A673 (cell line): ENCODE measurements around the gene ABHD15. TPM values are rescaled to one million over a fixed set of nuclear protein-coding genes. Genes with fewer than 3 reads are reported as not detected.

Experiments
- BruUV-seq: library from RNA; stranded (reverse); fragments of 400-500 nt; replicated peaks from 2 replicates; lab custom pipeline; 2021; lab: Mats Ljungman, UMichigan
- CTCF ChIA-PET: fragments of 300-600 bp; sonication (Branson Sonifier 250); formaldehyde crosslinking; loops from one replicate; lab custom pipeline; 2022; ENCODE audit warnings: antibody characterized with exemption; lab: Charles Lee
- POLR2A ChIA-PET: fragments of 300-600 bp; sonication (Branson Sonifier 250); formaldehyde crosslinking; loops from one replicate; lab custom pipeline; 2022; ENCODE audit warnings: antibody characterized with exemption; ENCODE audit not compliant: low non-redundant PET; lab: Charles Lee
- DNase-seq: peaks from one replicate; pipeline ENCODE4 v3.0.0-alpha.2; 2015; ENCODE audit warnings: low spot score
- H3K27ac ChIP-seq: fragments of 200-600 bp; sonication (generic); 2 replicates; pipeline ENCODE4 v1.5.1; 2016; ENCODE audit warnings: mixed run types, low read depth, mild to moderate bottlenecking, mixed read lengths, antibody characterized with exemption, low read length; ENCODE audit not compliant: poor library complexity, severe bottlenecking
- H3K27me3 ChIP-seq: fragments of 200-600 bp; sonication (generic); replicated peaks from 2 replicates; pipeline ENCODE4 v1.6.1; 2017; ENCODE audit warnings: mixed run types, low read depth, mild to moderate bottlenecking, mixed read lengths, antibody characterized with exemption, low read length; ENCODE audit not compliant: insufficient read depth, poor library complexity
- H3K36me3 ChIP-seq: fragments of 200-600 bp; sonication (generic); 2 replicates; pipeline ENCODE4 v1.6.1; 2016; ENCODE audit warnings: mixed run types, mild to moderate bottlenecking, mixed read lengths, antibody characterized with exemption, low read length; ENCODE audit not compliant: insufficient read depth, poor library complexity, severe bottlenecking
- H3K4me1 ChIP-seq: fragments of 200-600 bp; sonication (generic); 2 replicates; pipeline ENCODE4 v1.6.1; 2017; ENCODE audit warnings: mixed run types, mild to moderate bottlenecking, mixed read lengths, antibody characterized with exemption, low read length; ENCODE audit not compliant: insufficient read depth, poor library complexity, severe bottlenecking
- H3K4me3 ChIP-seq: fragments of 200-600 bp; sonication (generic); 2 replicates; pipeline ENCODE4 v1.5.1; 2016; ENCODE audit warnings: low read depth, mixed run types, mild to moderate bottlenecking, mixed read lengths, low read length; ENCODE audit not compliant: poor library complexity, severe bottlenecking
- H3K9me3 ChIP-seq: fragments of 200-600 bp; sonication (generic); 2 replicates; pipeline ENCODE4 v1.6.1; 2016; ENCODE audit warnings: mixed run types, low read depth, mild to moderate bottlenecking, mixed read lengths, antibody characterized with exemption, low read length; ENCODE audit not compliant: poor library complexity, severe bottlenecking
- EZH2 ChIP-seq: fragments of 200-600 bp; sonication (generic); IDR thresholded peaks from 2 replicates; pipeline ENCODE4 v1.6.1; 2017; ENCODE audit warnings: borderline replicate concordance, low read depth, mild to moderate bottlenecking, mixed read lengths, antibody characterized with exemption, low read length; ENCODE audit not compliant: poor library complexity, severe bottlenecking
- intact Hi-C: fragments of 100-400 bp; cut with micrococcal nuclease; formaldehyde crosslinking; loops from one replicate; pipeline ENCODE4 v1.10.0; 2022; ENCODE audit not compliant: unreplicated experiment
- total RNA-seq: library from RNA; stranded (reverse); gene quantifications from 2 replicates; pipeline ENCODE4 v1.2.3, GENCODE V29; 2021
- TF ChIP-seq, protein P1 (sequence below): fragments of 300-800, 200-600 bp; sonication (generic); conservative IDR thresholded peaks from 2 replicates; pipeline ENCODE4 v1.5.1; 2017; ENCODE audit warnings: low read depth, mild to moderate bottlenecking, antibody characterized with exemption, low read length, moderate library complexity, mixed read lengths

Gene ABHD15
- total RNA-seq, 1 experiment from 2014 or later = 5.4 TPM

DNA sequence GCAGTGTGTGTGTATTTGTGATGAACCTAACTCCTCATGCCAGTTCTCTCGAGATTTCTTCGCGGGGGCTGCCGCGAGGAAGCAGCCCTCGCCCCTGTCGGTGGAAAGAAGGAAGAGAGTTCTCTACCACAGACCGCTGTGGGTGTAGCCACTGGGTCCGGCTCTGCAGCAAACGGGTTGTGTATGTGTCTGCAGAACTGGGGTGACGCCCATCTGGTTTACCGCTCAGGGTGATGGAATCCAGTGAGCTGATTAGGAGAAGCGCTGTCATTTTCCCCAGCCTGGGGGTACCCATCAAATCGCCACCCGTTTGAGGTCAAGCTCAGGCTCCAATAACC, 48.2 kb upstream of the ABHD15 start:
- no peak overlapping the region for H3K4me3 ChIP-seq

DNA sequence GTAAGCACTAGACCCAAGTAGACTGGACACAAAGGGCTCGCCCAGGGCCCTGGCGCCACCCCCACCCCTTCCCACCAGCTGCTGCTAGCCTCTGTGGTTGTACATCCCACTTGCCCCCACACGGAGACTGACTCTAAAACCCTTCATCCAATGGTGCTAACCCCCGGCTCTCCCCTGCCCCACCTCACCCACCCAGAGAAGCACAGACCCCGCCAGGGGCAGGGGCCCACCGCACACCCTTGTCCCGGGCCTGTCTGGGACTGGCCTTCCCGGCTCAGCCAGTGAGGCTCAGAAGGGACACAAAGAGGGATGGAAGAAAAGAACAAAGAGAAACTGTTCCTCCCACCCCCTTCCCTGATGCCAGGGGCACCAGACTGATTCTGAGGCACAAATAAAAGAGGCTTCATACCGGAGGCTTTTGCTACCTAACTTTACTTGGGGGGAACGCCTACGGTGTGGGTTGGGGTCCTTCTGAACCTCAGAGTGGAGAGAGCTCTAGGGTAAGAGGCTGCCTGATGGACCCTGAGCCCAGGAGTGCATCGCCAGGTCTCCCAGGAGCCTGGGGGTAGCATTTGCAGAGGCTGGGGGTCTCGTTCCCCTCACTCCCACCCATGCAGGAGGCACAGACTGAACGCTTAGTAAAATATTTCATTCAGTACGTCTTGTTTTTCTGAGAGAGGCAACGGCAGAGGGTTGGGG, 47.7 kb upstream of the ABHD15 start:
- Histone ChIP-seq H3K36me3 (peaks cover 24% of the 10 kb centered on the region), H3K4me3 (no peak overlapping the region), H3K4me1 (peaks cover 26% of the 10 kb centered on the region), H3K9me3 (no peaks in the 10 kb centered on the region), H3K27me3 (no peaks in the 10 kb centered on the region), H3K27ac (no peak overlapping the region)
- BruUV-seq = TSS peak; percentile 43
- POLR2A ChIA-PET = no interaction called here
- TF ChIP-seq, protein P1, sequence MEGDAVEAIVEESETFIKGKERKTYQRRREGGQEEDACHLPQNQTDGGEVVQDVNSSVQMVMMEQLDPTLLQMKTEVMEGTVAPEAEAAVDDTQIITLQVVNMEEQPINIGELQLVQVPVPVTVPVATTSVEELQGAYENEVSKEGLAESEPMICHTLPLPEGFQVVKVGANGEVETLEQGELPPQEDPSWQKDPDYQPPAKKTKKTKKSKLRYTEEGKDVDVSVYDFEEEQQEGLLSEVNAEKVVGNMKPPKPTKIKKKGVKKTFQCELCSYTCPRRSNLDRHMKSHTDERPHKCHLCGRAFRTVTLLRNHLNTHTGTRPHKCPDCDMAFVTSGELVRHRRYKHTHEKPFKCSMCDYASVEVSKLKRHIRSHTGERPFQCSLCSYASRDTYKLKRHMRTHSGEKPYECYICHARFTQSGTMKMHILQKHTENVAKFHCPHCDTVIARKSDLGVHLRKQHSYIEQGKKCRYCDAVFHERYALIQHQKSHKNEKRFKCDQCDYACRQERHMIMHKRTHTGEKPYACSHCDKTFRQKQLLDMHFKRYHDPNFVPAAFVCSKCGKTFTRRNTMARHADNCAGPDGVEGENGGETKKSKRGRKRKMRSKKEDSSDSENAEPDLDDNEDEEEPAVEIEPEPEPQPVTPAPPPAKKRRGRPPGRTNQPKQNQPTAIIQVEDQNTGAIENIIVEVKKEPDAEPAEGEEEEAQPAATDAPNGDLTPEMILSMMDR = no peak
- no peak for TF ChIP-seq EZH2
- CTCF ChIA-PET = no interaction called here
- intact Hi-C loops = loop anchor here (5.0 kb wide), 3 partner anchors 318 to 478 kb away; partner anchors contain the start of gene SSH2
- DNase-seq = no peak

More for the DNA sequence above, 48.2 kb upstream of the ABHD15 start:
- peaks cover 30% of the 10 kb centered on the region for H3K4me1 ChIP-seq
- H3K36me3 ChIP-seq = peaks cover 24% of the 10 kb centered on the region
- ChIA-PET CTCF (interaction anchor here (0.7 to 1.4 kb wide), 2 partner anchors 188 to 478 kb away, joined by 7 to 10 read pairs; no protein-coding TSS in a partner anchor), POLR2A (interaction anchor here (0.9 kb wide), 1 partner anchor 23 kb away, joined by 5 read pairs; no protein-coding TSS in a partner anchor)
- intact Hi-C loops = loop anchor here (5.0 kb wide), 3 partner anchors 317 to 477 kb away; partner anchors contain the start of gene SSH2
- H3K27me3 ChIP-seq = no peaks in the 10 kb centered on the region
- H3K27ac ChIP-seq = no peak overlapping the region
- no TSS peak for BruUV-seq
- TF ChIP-seq EZH2 = no peak
- TF ChIP-seq, protein P1 = no peak
- no peak for DNase-seq
- H3K9me3 ChIP-seq = no peaks in the 10 kb centered on the region

DNA sequence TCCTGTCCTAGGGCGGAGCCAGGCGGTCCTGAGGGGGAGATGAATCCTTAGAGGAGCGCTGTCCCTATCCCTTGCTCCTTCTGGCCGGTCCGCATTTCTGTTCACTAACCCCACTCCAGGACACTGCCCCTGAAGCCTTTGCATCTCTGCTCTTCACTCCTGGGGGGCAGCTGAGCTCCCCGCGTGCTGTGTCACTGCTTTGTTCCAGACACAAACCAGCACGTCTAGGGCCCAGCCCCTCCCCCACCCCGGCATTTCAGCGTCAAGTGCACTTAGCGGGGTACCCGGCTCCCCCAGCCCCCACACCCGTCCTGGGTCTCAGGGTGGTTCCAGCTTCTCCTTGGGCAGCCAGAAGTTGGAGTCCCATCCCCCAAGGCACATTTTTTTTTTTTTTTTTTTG, 47.0 kb upstream of the ABHD15 start:
- POLR2A ChIA-PET = interaction anchor here (0.7 kb wide), 1 partner anchor 805 kb away, joined by 3 read pairs; no protein-coding TSS in a partner anchor
- Histone ChIP-seq H3K36me3 (peaks cover 24% of the 10 kb centered on the region), H3K9me3 (no peaks in the 10 kb centered on the region), H3K4me3 (no peak overlapping the region), H3K27me3 (no peaks in the 10 kb centered on the region), H3K27ac (no peak overlapping the region), H3K4me1 (peaks cover 22% of the 10 kb centered on the region)
- DNase-seq = no peak
- no TSS peak for BruUV-seq
- CTCF ChIA-PET = interaction anchor here (0.6 kb wide), 2 partner anchors 22 to 255 kb away, joined by 3 to 5 read pairs; no protein-coding TSS in a partner anchor
- intact Hi-C loops = no loop called here
- no peak for TF ChIP-seq EZH2
- TF ChIP-seq, protein P1 = no peak
